ENCODE data around the gene KRTCAP2. TPM values are rescaled to one million over a fixed set of nuclear protein-coding genes. Genes with fewer than 3 reads are reported as not detected.
A peak's percentile ranks its signal among the peaks of the same experiment; 100 is the strongest.
"Not testable (repeated sequence)": the region's sequence is repeated elsewhere in the genome, so short reads cannot be mapped to it uniquely, and the experiment has no call there.

The KRTCAP2 gene
- total RNA-seq, 1 donor: 65.6 TPM

- TF ChIP-seq, protein P1, sequence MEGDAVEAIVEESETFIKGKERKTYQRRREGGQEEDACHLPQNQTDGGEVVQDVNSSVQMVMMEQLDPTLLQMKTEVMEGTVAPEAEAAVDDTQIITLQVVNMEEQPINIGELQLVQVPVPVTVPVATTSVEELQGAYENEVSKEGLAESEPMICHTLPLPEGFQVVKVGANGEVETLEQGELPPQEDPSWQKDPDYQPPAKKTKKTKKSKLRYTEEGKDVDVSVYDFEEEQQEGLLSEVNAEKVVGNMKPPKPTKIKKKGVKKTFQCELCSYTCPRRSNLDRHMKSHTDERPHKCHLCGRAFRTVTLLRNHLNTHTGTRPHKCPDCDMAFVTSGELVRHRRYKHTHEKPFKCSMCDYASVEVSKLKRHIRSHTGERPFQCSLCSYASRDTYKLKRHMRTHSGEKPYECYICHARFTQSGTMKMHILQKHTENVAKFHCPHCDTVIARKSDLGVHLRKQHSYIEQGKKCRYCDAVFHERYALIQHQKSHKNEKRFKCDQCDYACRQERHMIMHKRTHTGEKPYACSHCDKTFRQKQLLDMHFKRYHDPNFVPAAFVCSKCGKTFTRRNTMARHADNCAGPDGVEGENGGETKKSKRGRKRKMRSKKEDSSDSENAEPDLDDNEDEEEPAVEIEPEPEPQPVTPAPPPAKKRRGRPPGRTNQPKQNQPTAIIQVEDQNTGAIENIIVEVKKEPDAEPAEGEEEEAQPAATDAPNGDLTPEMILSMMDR (IDR thresholded peaks at IDR 0.05; ENCODE audit: insufficient read depth, low read depth, low read length): no peak
- no peak overlapping the region for H3K4me3 ChIP-seq (ENCODE audit: low read depth, low read length)
- no peak for DNase-seq (ENCODE audit: low read depth)
These were observed 13.0 kb downstream of the KRTCAP2 start for GRCh38 chr1:155160128-155160527.

DNA sequence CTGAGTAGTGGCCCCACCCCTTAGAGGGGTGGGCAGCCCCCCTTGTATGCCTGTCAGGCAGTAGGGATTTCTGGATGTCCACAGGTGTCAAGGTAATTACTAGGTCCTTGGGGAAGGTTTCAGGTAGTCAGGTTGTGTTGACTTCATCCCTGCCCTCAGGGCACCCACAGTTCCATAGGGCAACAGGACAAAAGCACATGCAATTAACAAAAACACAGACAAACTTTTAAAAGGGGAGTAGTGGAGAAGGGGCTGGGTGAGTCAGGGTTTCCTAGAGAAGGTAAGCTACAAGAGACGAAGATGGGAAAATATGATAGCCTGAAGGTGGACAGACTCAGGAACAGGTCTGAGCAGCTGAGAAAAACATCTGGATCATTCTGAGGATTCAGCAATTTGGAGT is 14.1 kb downstream of the KRTCAP2 start:
- DNase-seq (ENCODE audit: low read depth): no peak
- no peak overlapping the region for H3K4me3 ChIP-seq (ENCODE audit: low read depth, low read length)
- TF ChIP-seq, protein P1 (IDR thresholded peaks at IDR 0.05; ENCODE audit: insufficient read depth, low read depth, low read length): no peak

DNA sequence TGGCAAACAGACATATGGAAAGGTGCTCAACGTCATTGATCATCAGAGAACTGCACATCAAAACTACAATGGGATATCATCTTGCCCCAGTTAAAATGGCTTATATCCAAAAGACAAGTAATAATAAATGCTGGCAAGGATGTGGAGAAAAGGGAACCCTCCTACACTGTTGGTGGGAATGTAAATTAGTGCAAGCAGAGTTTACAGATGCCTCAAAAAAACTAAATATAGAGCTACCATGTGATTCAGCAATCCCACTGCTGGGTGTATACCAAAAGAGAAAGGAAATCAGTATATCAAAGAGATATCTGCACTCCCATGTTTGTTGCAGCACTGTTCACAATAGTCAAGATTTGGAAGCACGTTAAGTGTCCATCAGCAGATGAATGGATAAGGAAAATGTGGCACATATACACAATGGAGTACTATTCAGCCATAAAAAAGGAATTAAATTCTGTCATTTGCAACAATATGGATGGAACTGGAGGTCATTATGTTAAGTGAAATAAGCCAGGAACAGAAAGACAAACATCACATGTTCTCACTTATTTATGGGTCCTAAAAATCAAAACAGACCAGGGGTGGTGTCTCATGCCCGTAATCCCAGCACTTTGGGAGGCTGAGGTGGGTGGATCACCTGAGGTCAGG is 17.0 kb downstream of the KRTCAP2 start:
- not testable (repeated sequence) for H3K4me3 ChIP-seq (ENCODE audit: low read depth, low read length); DNase-seq (ENCODE audit: low read depth)

DNA sequence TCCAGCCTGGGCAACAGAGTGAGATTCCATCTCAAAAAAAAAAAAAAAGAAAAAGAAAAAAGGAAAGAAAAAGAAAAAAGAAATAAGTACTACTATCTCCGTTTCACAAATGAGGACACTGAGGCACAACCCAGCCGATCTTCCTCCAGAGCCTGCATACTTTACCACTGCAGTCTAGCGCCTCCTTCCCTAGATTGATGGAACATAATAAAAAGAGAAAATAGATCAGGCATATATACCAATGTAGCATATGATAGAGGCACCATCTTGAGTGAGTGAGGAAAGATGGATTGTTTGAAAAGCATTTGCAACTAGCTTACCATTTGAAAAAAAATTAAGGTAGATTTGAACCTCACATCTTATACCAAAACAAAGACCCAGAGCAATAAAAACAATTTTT is 27.6 kb downstream of the KRTCAP2 start:
- no peak overlapping the region for H3K4me3 ChIP-seq (ENCODE audit: low read depth, low read length)
- TF ChIP-seq, protein P1 (IDR thresholded peaks at IDR 0.05; ENCODE audit: insufficient read depth, low read depth, low read length): peak; percentile 17
- no peak for DNase-seq (ENCODE audit: low read depth)

DNA sequence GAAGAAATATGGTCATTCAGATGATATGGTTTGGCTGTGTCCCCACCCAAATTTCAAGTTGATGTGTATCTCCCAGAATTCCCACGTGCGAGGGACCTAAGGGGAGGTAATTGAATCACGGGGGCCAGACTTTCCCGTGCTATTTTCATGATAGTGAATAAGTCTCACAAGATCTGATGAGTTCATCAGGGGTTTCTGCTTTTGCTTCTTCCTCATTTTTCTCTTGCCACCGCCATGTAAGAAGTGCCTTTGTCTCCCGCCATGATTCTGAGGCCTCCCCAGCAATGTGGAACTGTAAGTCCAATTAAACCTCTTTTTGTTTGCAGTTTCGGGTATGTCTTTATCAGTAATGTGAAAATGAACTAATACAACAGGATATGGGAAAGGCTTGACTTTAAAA is 31.4 kb downstream of the KRTCAP2 start:
- H3K4me3 ChIP-seq (ENCODE audit: low read depth, low read length): no peak overlapping the region
- TF ChIP-seq, protein P1 (IDR thresholded peaks at IDR 0.05; ENCODE audit: insufficient read depth, low read depth, low read length): no peak
- no peak for DNase-seq (ENCODE audit: low read depth)

GRCh38 chr1:155140630-155140953 is 32.5 kb downstream of the KRTCAP2 start:
- H3K4me3 ChIP-seq (ENCODE audit: low read depth, low read length): peak overlapping the region; percentile 88
- no peak for DNase-seq (ENCODE audit: low read depth)
- TF ChIP-seq, protein P1 (IDR thresholded peaks at IDR 0.05; ENCODE audit: insufficient read depth, low read depth, low read length): no peak

DNA sequence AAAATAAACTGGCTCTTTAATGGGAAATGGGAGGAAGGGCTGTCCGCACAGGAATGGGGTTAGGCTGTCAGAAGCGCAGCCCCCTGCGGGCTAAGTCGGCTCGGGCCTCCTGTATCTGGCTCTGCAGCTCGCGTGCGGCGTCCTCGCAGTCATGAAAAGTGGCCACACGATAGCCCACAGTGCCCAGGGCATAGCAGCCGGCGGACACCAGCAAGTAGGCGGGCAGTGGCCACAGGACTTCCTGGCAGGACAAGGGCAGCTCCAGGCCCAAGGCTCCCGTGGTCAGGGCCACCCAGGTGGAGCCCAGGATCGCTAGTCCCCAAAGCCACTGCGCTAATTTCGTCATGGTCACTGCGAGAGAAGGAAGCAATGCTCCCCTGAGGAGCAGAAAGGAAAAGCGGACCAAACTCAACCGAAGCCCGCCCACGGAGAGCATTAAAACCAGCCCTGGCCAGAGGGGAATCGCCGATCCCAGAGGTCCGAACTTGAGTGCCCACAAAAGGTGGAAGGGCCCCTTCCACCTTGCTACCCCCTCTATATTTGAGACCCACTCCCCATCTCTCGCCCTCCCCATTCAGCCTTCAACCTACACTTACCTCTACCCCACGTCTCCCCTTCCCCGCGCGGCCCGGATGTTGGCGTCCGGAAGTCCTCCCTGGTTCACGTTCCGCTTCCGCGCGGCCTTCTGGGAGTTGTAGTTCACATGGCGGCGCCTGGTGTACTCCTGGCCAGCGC is 33.0 kb downstream of the KRTCAP2 start, which contains the start of gene DPM3:
DPM3 (minus strand) TSS at position 637 of the 735 bp plus-strand sequence; CDS start at position 346, 291 bp downstream.
- peak; percentile 81 for DNase-seq (ENCODE audit: low read depth)
- H3K4me3 ChIP-seq (ENCODE audit: low read depth, low read length): peak within 1 kb of the TSS; percentile 88
- TF ChIP-seq, protein P1 (IDR thresholded peaks at IDR 0.05; ENCODE audit: insufficient read depth, low read depth, low read length): no peak
